SU-DHL-6 (cell line): ENCODE data around the gene PLEKHG3.

Experiments used
- H2AFZ ChIP-seq: fragments of 200-600 bp; sonication (generic); 2 replicates; pipeline ENCODE4 v1.6.1; 2014; ENCODE audit warnings: low read depth, mild to moderate bottlenecking, moderate library complexity, mixed read lengths, antibody characterized with exemption, low read length; ENCODE audit not compliant: severe bottlenecking
- H3F3A ChIP-seq: fragments of 200-600 bp; shearing (Covaris generic); 2 replicates; pipeline ENCODE4 v1.6.0; 2016; ENCODE audit warnings: antibody characterized with exemption, mild to moderate bottlenecking; ENCODE audit not compliant: insufficient read depth
- H3K27ac ChIP-seq: fragments of 200-600 bp; sonication (generic); 2 replicates; pipeline ENCODE4 v1.5.1; 2016; ENCODE audit warnings: low read depth, mild to moderate bottlenecking, low read length, moderate library complexity, mixed read lengths
- H3K27me3 ChIP-seq: fragments of 200-600 bp; sonication (generic), shearing (Covaris generic); 2 replicates; pipeline ENCODE4 v1.6.0; 2014; ENCODE audit warnings: mild to moderate bottlenecking, low read length
- H3K36me3 ChIP-seq: fragments of 200-600 bp; sonication (generic); 2 replicates; pipeline ENCODE4 v1.6.1; 2014; ENCODE audit warnings: mild to moderate bottlenecking, low read length, mixed read lengths
- H3K4me2 ChIP-seq: fragments of 300-600, 200-600 bp; shearing (Covaris generic), sonication (generic); 2 replicates; pipeline ENCODE4 v1.6.0; 2014; ENCODE audit warnings: low read length, low read depth, mild to moderate bottlenecking; ENCODE audit not compliant: poor library complexity, severe bottlenecking
- H3K4me3 ChIP-seq: fragments of 200-600 bp; sonication (generic); 2 replicates; pipeline ENCODE4 v1.5.1; 2014; ENCODE audit warnings: antibody characterized with exemption, low read length, mild to moderate bottlenecking, mixed read lengths; ENCODE audit not compliant: insufficient read depth, poor library complexity, severe bottlenecking
- H3K79me2 ChIP-seq: fragments of 200-600 bp; sonication (generic); 2 replicates; pipeline ENCODE4 v1.6.1; 2014; ENCODE audit warnings: mild to moderate bottlenecking, low read length, moderate library complexity; ENCODE audit not compliant: insufficient read depth
- H3K9ac ChIP-seq: fragments of 200-600 bp; sonication (generic); 2 replicates; pipeline ENCODE4 v1.7.0; 2014; ENCODE audit warnings: mild to moderate bottlenecking, low read length
- H3K9me2 ChIP-seq: fragments of 200-600 bp; sonication (generic); replicated peaks from 2 replicates; pipeline ENCODE4 v1.6.1; 2014; ENCODE audit warnings: low read length; ENCODE audit not compliant: insufficient read depth
- H3K9me3 ChIP-seq: fragments of 200-600 bp; sonication (generic); 2 replicates; pipeline ENCODE4 v1.6.1; 2014; ENCODE audit warnings: low read length, mixed read lengths; ENCODE audit not compliant: insufficient read depth
- H4K20me1 ChIP-seq: fragments of 200-600 bp; sonication (generic); 2 replicates; pipeline ENCODE4 v1.6.1; 2014; ENCODE audit warnings: low read depth, mild to moderate bottlenecking, antibody characterized with exemption, low read length, moderate library complexity, mixed read lengths
- CTCF ChIP-seq: fragments of 200-600 bp; sonication (generic); IDR thresholded peaks from one replicate; pipeline ENCODE4 v1.5.1; 2017; ENCODE audit warnings: antibody characterized with exemption, mild to moderate bottlenecking, low read length, moderate library complexity; ENCODE audit not compliant: insufficient read depth, poor library complexity, severe bottlenecking
- EZH2phosphoT487 ChIP-seq: fragments of 200-600 bp; sonication (generic), shearing (Covaris generic); conservative IDR thresholded peaks from 2 replicates; pipeline ENCODE4 v1.6.1; 2018; ENCODE audit warnings: mild to moderate bottlenecking, antibody characterized with exemption, low read length, moderate library complexity, mixed read lengths

The PLEKHG3 gene

GRCh38 chr14:64795211-64795610 is 91.0 kb downstream of the PLEKHG3 start:
- H3K9me3 ChIP-seq: no peaks in the 10 kb centered on the region
- H3K4me2 ChIP-seq: no peak overlapping the region
- no peak overlapping the region for H3K27ac ChIP-seq
- no peaks in the 10 kb centered on the region for H3K9me2 ChIP-seq
- TF ChIP-seq CTCF (no peak), EZH2phosphoT487 (no peak)
- H3K9ac ChIP-seq: no peak overlapping the region
- no peak overlapping the region for H3K4me3 ChIP-seq
- H3K27me3 ChIP-seq: no peaks in the 10 kb centered on the region
- H4K20me1 ChIP-seq: no peaks in the 10 kb centered on the region
- no peaks in the 10 kb centered on the region for H3K79me2 ChIP-seq
- H3F3A ChIP-seq: no peaks in the 10 kb centered on the region
- H2AFZ ChIP-seq: no peak overlapping the region
- H3K36me3 ChIP-seq: no peaks in the 10 kb centered on the region

GRCh38 chr14:64795921-64796320 is 91.7 kb downstream of the PLEKHG3 start:
- no peak overlapping the region for H3K4me2 ChIP-seq
- TF ChIP-seq CTCF: no peak
- TF ChIP-seq EZH2phosphoT487: no peak

GRCh38 chr14:64796369-64796768 is 92.1 kb downstream of the PLEKHG3 start:
- TF ChIP-seq EZH2phosphoT487: no peak
- TF ChIP-seq CTCF: no peak
- Histone ChIP-seq H2AFZ (no peak overlapping the region), H3K9ac (no peak overlapping the region), H3K9me2 (no peaks in the 10 kb centered on the region), H3K9me3 (no peaks in the 10 kb centered on the region), H3F3A (no peaks in the 10 kb centered on the region), H4K20me1 (no peaks in the 10 kb centered on the region), H3K27me3 (no peaks in the 10 kb centered on the region), H3K4me3 (no peak overlapping the region), H3K4me2 (no peak overlapping the region), H3K36me3 (no peaks in the 10 kb centered on the region), H3K79me2 (no peaks in the 10 kb centered on the region), H3K27ac (no peak overlapping the region)

More at GRCh38 chr14:64795921-64796320, 91.7 kb downstream of the PLEKHG3 start:
- no peaks in the 10 kb centered on the region for H3K27me3 ChIP-seq
- H3K9me3 ChIP-seq: no peaks in the 10 kb centered on the region
- H4K20me1 ChIP-seq: no peaks in the 10 kb centered on the region
- no peak overlapping the region for H3K27ac ChIP-seq
- no peak overlapping the region for H2AFZ ChIP-seq
- H3K9ac ChIP-seq: no peak overlapping the region
- H3K79me2 ChIP-seq: no peaks in the 10 kb centered on the region
- no peaks in the 10 kb centered on the region for H3K36me3 ChIP-seq
- H3K4me3 ChIP-seq: no peak overlapping the region
- no peaks in the 10 kb centered on the region for H3K9me2 ChIP-seq
- no peaks in the 10 kb centered on the region for H3F3A ChIP-seq
